LNCAP (cell line): ENCODE results near the gene APC.

ENCODE experiments used
- CTCF ChIP-seq: fragments of 450-650 bp; IDR thresholded peaks from 2 replicates; pipeline ENCODE4 v1.5.1; 2017; ENCODE audit warnings: mild to moderate bottlenecking

Gene APC

DNA sequence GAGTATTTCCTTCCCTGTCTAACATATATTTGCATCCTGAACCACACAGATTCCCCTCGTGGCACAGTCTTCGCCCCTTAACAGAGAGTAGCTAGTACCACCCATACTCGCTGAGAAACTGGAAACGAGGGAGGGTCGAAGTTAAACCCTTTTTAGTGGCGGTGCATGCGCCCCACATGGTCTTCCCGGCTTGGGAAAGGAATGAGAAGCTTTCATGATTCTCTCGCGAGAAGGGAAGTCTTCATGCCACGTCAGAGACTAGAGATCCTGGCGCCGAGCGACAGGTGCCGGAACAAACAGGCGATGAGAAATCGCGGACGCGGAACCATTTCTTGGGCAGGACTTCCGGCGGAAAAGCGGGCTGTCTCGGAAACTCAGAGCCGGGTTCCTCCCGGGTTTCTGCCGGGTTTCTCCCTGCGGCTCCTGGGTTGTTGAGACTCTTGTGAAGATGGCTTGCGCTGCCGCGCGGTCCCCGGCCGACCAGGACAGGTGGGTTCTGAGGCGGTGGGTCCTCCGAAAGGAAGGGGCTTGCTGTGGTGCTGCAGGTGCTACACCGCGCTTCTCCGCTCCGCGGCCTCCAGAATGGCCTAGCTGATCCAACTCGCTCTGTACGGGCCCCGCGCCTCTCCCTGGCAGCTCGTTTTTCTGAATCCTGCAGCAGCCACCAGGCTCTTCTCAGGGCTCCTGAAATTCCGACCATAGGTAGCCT is 123.4 kb downstream of the APC start, which contains the start of gene SRP19:
Gene SRP19, plus strand, starts transcription at position 359 of the 709 bp plus-strand sequence. Its CDS starts 90 bp downstream, at position 449.
- no peak for TF ChIP-seq CTCF

GRCh38 chr5:112861638-112861985 is 123.9 kb downstream of the APC start:
- no peak for TF ChIP-seq CTCF

DNA sequence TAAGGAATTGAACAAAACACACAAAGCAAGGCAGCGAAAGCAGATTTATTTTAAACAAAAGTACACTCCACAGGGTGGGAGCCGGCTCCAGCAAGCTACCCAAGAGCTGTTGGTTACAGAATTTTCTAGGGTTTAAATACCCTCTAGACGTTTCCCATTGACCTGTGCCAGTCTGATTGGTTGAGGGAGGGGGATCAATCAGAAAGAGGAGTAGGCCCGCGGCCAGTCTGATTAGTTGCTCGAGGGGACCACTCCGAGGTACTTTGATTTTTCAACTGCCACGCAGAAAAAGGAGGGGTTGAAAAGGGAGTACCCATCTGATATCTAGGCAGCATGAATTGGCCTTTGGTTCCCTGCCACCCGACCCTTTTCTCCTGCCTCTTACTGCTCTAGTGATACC is 124.4 kb downstream of the APC start:
- no peak for TF ChIP-seq CTCF

GRCh38 chr5:112863549-112863948 is 125.9 kb downstream of the APC start:
- no peak for TF ChIP-seq CTCF

GRCh38 chr5:112865128-112865527 is 127.4 kb downstream of the APC start:
- TF ChIP-seq CTCF, result no peak

DNA sequence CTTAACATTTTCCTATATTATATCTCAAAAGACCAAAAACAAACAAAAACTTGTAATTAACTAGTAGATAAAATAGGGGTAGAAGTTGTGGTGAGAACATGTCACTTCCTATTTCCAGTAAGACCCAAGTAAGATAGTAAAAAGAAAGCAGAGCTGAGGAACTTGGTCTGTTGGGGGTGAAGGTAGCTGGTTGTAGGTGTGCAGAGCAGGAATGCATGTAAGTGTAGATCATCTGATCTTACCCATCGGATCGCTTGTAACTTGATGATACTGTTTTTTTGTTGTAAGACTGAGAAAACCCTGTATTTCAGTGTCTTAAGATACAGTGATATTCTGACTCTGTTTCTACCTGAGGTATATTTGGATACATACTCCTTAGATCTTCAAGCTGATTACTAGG is 129.1 kb downstream of the APC start:
- TF ChIP-seq CTCF, result no peak

DNA sequence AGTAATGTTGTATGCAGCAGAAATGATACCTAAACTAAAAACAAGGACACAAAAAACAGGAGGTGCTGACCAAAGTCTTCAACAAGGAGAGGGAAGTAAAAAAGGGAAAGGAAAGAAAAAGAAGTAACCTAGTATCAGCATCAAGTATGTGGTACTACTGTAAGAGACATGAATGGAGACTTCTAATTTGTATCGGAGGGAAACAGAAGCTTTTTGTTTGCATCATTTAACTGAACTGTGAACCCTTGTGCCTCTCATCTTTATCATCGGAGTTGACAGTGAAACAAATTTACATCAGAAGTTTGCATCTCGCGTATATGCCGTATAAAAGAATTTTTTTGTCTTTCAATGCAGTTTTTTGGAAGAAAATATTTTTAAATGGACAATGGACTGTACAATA is 129.7 kb downstream of the APC start:
- no peak for TF ChIP-seq CTCF

GRCh38 chr5:112869948-112870347 is 132.3 kb downstream of the APC start:
- no peak for TF ChIP-seq CTCF
